Measurements from ENCODE around the gene SEMA3E.

Gene SEMA3E

DNA sequence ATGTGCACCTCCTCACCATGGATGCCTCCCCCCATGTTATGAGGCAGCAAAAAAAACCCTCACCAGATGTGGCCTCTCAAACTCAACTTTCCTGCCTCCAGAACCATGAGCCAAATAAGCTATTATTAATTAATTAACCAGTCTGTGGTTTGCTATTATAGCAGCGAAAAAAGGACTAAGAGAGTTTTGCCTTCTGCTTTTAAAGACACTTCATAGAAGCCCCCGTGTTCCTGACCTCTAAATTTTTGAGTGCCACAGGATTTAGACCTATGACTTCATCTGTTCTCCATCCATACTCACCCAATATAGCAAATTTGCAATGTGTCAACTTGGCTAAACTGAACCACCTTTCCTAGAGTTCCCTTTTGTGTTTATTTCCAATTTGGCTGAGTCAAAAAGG is 9.2 kb upstream of the SEMA3E start:
- H3K4me3 Mint-ChIP-seq, result no peak overlapping the region
- no peak for ATAC-seq
- no peak for DNase-seq
- H3K27ac Mint-ChIP-seq, result no peak overlapping the region
- H3K9me3 Mint-ChIP-seq, result peaks cover 14% of the 10 kb centered on the region
- H3K4me1 Mint-ChIP-seq, result no peaks in the 10 kb centered on the region
- H3K27me3 Mint-ChIP-seq, result no peaks in the 10 kb centered on the region
- H3K36me3 Mint-ChIP-seq (ENCODE audit: low read depth), result no peaks in the 10 kb centered on the region

- H3K4me1 Mint-ChIP-seq, result no peaks in the 10 kb centered on the region
- no peak overlapping the region for H3K27ac Mint-ChIP-seq
- ATAC-seq, result no peak
- no peak for DNase-seq
- H3K9me3 Mint-ChIP-seq, result peaks cover 5% of the 10 kb centered on the region
- no peaks in the 10 kb centered on the region for H3K27me3 Mint-ChIP-seq
- H3K4me3 Mint-ChIP-seq, result no peak overlapping the region
- H3K36me3 Mint-ChIP-seq (ENCODE audit: low read depth), result no peaks in the 10 kb centered on the region
These were observed 7.1 kb upstream of the SEMA3E start for GRCh38 chr7:83655951-83656556.

- ATAC-seq (no peak), DNase-seq (no peak)
- H3K27ac Mint-ChIP-seq, result no peak overlapping the region
These were observed 3.5 kb upstream of the SEMA3E start for GRCh38 chr7:83652481-83652880.

GRCh38 chr7:83649701-83650100 is 762 bp upstream of the SEMA3E start:
- Mint-ChIP-seq H3K36me3 (ENCODE audit: low read depth) (no peaks in the 10 kb centered on the region), H3K4me3 (no peak overlapping the region), H3K27me3 (peaks cover 15% of the 10 kb centered on the region), H3K4me1 (no peaks in the 10 kb centered on the region), H3K27ac (no peak overlapping the region), H3K9me3 (peaks cover 9% of the 10 kb centered on the region)
- ATAC-seq (no peak), DNase-seq (no peak)

More at GRCh38 chr7:83652481-83652880, 3.5 kb upstream of the SEMA3E start:
- Mint-ChIP-seq H3K36me3 (ENCODE audit: low read depth) (no peaks in the 10 kb centered on the region), H3K9me3 (peaks cover 6% of the 10 kb centered on the region), H3K27me3 (peaks cover 15% of the 10 kb centered on the region), H3K4me1 (no peaks in the 10 kb centered on the region), H3K4me3 (no peak overlapping the region)

DNA sequence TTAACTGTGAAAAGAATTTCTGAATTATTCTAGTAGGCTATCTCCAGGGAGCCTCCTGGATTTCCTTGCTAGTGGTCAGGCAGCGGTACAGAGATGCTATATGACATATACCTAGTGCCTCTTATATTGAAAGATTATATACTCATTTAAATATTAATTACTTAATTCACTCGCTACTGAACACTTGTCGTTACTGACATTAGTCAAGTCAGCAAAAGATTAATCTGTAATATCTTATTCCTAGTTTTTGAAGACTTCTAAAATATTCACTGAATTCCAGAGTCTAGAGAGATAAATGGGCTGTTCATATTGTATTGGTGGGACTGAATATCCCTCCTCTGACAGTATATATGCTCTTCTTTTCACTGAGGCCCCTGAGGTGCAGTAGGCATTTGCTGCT is 2.9 kb downstream of the SEMA3E start:
- H3K36me3 Mint-ChIP-seq (ENCODE audit: low read depth), result no peaks in the 10 kb centered on the region
- peaks cover 9% of the 10 kb centered on the region for H3K9me3 Mint-ChIP-seq
- H3K4me1 Mint-ChIP-seq, result no peaks in the 10 kb centered on the region
- H3K27ac Mint-ChIP-seq, result no peak overlapping the region
- no peak for ATAC-seq
- no peak for DNase-seq
- H3K4me3 Mint-ChIP-seq, result no peak overlapping the region
- H3K27me3 Mint-ChIP-seq, result peaks cover 15% of the 10 kb centered on the region

DNA sequence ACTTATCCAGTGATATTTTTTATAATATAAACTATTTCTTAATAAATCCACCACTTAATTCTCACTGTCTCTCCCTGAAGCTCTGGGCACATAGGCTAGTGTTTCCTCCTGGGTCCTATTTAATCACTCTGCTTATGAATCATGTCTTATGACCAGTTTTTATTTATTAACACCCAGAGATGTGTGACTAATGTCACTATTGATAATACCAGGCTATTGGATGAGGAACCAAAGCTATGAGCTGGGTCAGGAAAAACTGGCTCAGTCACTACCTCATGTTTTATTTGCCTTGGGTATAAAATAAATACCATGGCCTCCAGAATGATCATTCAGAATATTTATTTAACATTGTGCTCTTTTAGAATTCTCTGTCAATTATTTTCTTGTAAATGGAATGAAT is 5.2 kb downstream of the SEMA3E start:
- H3K27me3 Mint-ChIP-seq, result peaks cover 9% of the 10 kb centered on the region
- no peak overlapping the region for H3K27ac Mint-ChIP-seq
- DNase-seq, result no peak
- H3K4me1 Mint-ChIP-seq, result no peaks in the 10 kb centered on the region
- H3K4me3 Mint-ChIP-seq, result no peak overlapping the region
- ATAC-seq, result no peak
- peaks cover 6% of the 10 kb centered on the region for H3K9me3 Mint-ChIP-seq
- no peaks in the 10 kb centered on the region for H3K36me3 Mint-ChIP-seq (ENCODE audit: low read depth)

DNA sequence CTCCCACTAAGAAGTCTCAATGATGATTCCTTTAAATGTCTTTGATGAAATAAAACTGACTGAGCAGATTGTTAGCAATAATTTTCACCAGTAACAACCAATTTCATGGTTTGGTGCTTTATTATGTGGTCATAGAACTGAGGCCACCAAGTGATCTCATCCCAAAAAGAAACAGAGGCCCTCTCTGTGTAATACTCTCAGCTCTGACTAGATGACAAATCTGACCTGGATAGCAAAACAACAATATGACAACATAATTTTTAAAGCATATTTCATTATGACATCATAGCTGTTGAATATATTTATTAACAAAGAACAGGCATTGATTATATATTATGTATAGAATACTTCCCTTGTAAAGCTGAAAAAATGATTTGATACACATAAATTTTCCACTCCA is 5.9 kb downstream of the SEMA3E start:
- H3K36me3 Mint-ChIP-seq (ENCODE audit: low read depth), result no peaks in the 10 kb centered on the region
- peaks cover 3% of the 10 kb centered on the region for H3K9me3 Mint-ChIP-seq
- H3K27me3 Mint-ChIP-seq, result peaks cover 3% of the 10 kb centered on the region
- H3K27ac Mint-ChIP-seq, result no peak overlapping the region
- no peak overlapping the region for H3K4me3 Mint-ChIP-seq
- H3K4me1 Mint-ChIP-seq, result no peaks in the 10 kb centered on the region
- no peak for DNase-seq
- ATAC-seq, result no peak

DNA sequence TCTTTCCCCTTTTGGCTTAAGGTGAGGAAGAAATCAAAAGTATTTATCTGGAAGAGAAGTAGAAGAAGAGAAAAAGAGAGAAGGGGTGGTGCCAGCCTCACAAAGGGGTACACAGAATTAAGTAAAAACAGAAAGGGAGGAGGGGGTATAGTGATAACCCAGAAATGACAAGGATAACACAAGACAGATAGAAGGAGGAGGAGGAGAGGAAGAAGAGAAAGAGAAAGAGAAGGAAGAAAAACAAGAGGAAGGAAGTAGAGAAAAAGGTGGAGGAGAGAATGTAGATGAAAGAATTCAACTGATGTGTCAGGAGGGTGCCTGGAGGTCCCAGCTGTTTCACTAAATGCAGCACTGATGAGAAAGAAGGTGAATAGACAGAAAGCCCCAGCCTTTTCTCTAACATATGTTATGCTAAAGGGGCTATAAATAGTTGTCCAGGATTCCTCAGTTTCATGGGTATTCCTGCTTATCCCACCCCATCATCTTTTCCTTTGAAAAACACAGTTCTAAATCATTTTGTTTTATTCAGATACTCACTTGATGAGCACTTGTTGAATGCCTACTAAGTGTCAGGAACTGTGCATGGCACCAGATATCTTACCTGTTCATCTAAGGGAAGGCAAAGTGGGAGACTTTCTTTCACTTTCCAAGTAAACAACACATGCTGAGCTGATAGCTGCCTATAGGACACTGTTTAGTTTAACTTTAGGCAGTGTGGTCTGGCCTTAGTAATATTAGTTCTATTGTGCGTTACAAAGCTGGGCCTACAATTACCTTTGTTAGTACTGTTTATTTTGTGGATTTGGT is 8.0 kb downstream of the SEMA3E start:
- H3K36me3 Mint-ChIP-seq (ENCODE audit: low read depth), result no peaks in the 10 kb centered on the region
- ATAC-seq (no peak), DNase-seq (no peak)
- H3K27ac Mint-ChIP-seq, result no peak overlapping the region
- H3K9me3 Mint-ChIP-seq, result peaks cover 3% of the 10 kb centered on the region
- H3K4me1 Mint-ChIP-seq, result no peaks in the 10 kb centered on the region
- no peaks in the 10 kb centered on the region for H3K27me3 Mint-ChIP-seq
- no peak overlapping the region for H3K4me3 Mint-ChIP-seq

DNA sequence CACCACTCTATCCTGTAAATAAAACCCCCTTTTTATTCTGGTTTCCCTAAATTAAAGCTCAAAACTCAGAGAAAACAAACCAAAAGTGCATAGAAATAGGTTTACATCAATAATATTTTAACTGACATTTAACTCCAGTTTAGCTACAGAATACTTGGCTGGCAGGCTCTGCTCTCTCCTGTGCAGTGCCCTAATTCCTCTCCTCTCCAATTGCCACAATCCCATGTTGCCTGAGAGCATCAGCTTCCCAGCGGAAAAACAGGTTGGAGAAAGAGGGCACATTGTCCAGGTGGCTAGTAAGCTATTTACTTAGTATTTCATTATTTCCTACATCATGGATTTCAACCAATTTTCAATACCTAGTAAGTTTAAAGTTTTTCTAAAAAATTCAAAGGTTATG is 8.7 kb downstream of the SEMA3E start:
- ATAC-seq (no peak), DNase-seq (no peak)
- H3K27me3 Mint-ChIP-seq, result no peaks in the 10 kb centered on the region
- no peaks in the 10 kb centered on the region for H3K36me3 Mint-ChIP-seq (ENCODE audit: low read depth)
- H3K27ac Mint-ChIP-seq, result no peak overlapping the region
- H3K4me1 Mint-ChIP-seq, result no peaks in the 10 kb centered on the region
- no peak overlapping the region for H3K4me3 Mint-ChIP-seq
- H3K9me3 Mint-ChIP-seq, result peaks cover 3% of the 10 kb centered on the region

GRCh38 chr7:83633516-83633915 is 15.4 kb downstream of the SEMA3E start:
- no peaks in the 10 kb centered on the region for H3K36me3 Mint-ChIP-seq (ENCODE audit: low read depth)
- H3K4me1 Mint-ChIP-seq, result no peaks in the 10 kb centered on the region
- no peak overlapping the region for H3K4me3 Mint-ChIP-seq
- peaks cover 10% of the 10 kb centered on the region for H3K9me3 Mint-ChIP-seq
- ATAC-seq (no peak), DNase-seq (no peak)
- H3K27me3 Mint-ChIP-seq, result no peaks in the 10 kb centered on the region
- H3K27ac Mint-ChIP-seq, result no peak overlapping the region

GRCh38 chr7:83629117-83629880 is 19.6 kb downstream of the SEMA3E start:
- Mint-ChIP-seq H3K27ac (no peak overlapping the region), H3K4me3 (no peak overlapping the region), H3K4me1 (no peaks in the 10 kb centered on the region), H3K36me3 (ENCODE audit: low read depth) (no peaks in the 10 kb centered on the region), H3K27me3 (no peaks in the 10 kb centered on the region), H3K9me3 (peaks cover 15% of the 10 kb centered on the region)
- ATAC-seq, result no peak
- no peak for DNase-seq

GRCh38 chr7:83617858-83618257 is 31.1 kb downstream of the SEMA3E start:
- H3K4me3 Mint-ChIP-seq, result no peak overlapping the region
- H3K27ac Mint-ChIP-seq, result no peak overlapping the region
- no peak for ATAC-seq
- DNase-seq, result no peak
- H3K27me3 Mint-ChIP-seq, result no peaks in the 10 kb centered on the region
- no peaks in the 10 kb centered on the region for H3K4me1 Mint-ChIP-seq
- H3K9me3 Mint-ChIP-seq, result peaks cover 12% of the 10 kb centered on the region
- H3K36me3 Mint-ChIP-seq (ENCODE audit: low read depth), result no peaks in the 10 kb centered on the region

DNA sequence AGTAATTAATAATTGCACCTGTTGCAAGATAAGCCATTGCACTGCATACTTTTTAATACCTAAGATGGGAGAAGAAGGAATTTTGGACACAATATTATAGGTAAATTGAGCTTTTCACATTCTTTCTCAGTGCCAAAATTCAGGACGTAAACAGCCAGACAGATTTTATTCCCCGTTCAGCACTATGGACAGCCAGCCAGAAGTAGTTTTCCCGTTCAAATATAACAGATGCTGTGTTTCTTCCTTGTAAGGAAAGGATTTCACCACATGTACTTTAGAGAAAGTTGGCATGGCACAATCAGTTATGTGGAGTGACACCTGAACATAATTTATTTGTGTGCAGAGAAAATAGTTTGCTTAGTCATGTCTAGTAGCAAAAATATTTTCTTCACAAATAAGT is 34.8 kb downstream of the SEMA3E start:
- Mint-ChIP-seq H3K9me3 (peaks cover 3% of the 10 kb centered on the region), H3K27ac (no peak overlapping the region), H3K27me3 (no peaks in the 10 kb centered on the region), H3K4me1 (no peaks in the 10 kb centered on the region), H3K4me3 (no peak overlapping the region), H3K36me3 (ENCODE audit: low read depth) (no peaks in the 10 kb centered on the region)
- ATAC-seq, result no peak
- no peak for DNase-seq

GRCh38 chr7:83613232-83613631 is 35.7 kb downstream of the SEMA3E start:
- H3K9me3 Mint-ChIP-seq, result peaks cover 3% of the 10 kb centered on the region
- no peak overlapping the region for H3K27ac Mint-ChIP-seq
- H3K36me3 Mint-ChIP-seq (ENCODE audit: low read depth), result no peaks in the 10 kb centered on the region
- no peaks in the 10 kb centered on the region for H3K27me3 Mint-ChIP-seq
- DNase-seq (no peak), ATAC-seq (no peak)
- no peak overlapping the region for H3K4me3 Mint-ChIP-seq
- no peaks in the 10 kb centered on the region for H3K4me1 Mint-ChIP-seq

DNA sequence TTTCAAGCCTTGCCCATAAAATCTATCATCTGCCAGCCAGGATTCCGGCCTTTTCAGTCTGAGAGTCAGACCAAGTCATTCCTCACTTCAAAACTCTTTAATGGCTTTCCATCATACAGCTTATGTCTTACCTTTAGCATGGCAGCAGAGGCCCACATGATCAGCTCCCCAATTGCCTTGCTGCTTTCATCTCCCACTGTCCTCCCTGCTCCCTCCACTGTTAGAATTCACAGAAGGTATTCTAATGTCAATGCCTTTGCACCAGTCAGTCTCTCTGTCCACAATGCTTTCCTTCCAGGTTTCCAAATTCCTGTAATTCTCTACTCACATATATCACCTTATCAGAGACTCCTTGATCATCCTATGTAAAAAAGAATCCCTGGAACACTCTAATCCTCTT is 37.2 kb downstream of the SEMA3E start:
- Mint-ChIP-seq H3K4me1 (no peaks in the 10 kb centered on the region), H3K27ac (no peak overlapping the region), H3K27me3 (no peaks in the 10 kb centered on the region), H3K4me3 (no peak overlapping the region), H3K9me3 (peaks cover 11% of the 10 kb centered on the region), H3K36me3 (ENCODE audit: low read depth) (no peaks in the 10 kb centered on the region)
- ATAC-seq, result no peak
- no peak for DNase-seq
